GM19455 (cell line): ENCODE data around the gene EIF4A2.
"Not testable (repeated sequence)": the region's sequence is repeated elsewhere in the genome, so short reads cannot be mapped to it uniquely, and the experiment has no call there.

Experiments used
- ATAC-seq: cut with Tn5 transposase; IDR thresholded peaks from one replicate; pipeline ENCODE4 v1.9.1; 2021; ENCODE audit not compliant: unreplicated experiment

EIF4A2 gene

DNA sequence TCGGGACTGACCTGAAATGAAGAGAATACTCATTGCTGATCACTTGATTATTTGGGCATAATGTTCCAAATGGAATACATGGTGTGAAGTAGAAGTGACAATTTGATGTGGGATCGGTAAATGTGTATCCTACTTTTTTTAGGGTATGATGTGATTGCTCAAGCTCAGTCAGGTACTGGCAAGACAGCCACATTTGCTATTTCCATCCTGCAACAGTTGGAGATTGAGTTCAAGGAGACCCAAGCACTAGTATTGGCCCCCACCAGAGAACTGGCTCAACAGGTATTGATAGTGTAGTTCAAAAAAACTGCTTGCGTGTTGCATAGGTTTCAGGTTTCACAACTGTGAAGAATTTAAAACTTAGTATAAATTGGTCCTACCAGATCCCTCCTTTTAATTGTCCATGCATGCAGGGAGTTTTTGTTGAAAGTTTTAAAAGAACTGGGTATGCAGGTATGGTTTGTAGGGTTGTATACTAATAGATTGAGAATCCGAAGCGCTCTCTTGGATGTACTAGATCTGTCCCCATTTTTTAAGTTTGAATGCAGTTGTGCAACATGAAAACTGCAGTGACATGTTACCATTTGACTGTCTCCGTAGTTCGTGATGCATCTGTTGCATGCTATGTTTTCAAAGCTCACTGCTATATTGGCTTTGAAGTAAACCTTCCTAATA, 1.6 kb downstream of the EIF4A2 start:
- ATAC-seq, result no peak

GRCh38 chr3:186785495-186786018, 2.2 kb downstream of the EIF4A2 start:
- no peak for ATAC-seq

DNA sequence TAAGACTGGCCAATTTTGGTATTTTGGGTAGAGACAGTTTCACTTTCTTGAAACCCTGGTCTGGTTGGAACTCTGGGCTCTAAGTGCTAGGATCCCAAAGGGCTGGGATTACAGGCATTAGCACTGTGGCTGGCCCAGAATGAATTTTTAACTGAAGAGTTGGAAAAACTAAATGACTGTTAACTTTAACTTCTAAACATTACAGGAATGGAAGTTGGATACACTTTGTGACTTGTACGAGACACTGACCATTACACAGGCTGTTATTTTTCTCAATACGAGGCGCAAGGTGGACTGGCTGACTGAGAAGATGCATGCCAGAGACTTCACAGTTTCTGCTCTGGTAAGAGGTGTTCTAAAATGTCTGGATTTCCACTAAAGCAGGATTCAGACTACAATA, 3.5 kb downstream of the EIF4A2 start:
- no peak for ATAC-seq

DNA sequence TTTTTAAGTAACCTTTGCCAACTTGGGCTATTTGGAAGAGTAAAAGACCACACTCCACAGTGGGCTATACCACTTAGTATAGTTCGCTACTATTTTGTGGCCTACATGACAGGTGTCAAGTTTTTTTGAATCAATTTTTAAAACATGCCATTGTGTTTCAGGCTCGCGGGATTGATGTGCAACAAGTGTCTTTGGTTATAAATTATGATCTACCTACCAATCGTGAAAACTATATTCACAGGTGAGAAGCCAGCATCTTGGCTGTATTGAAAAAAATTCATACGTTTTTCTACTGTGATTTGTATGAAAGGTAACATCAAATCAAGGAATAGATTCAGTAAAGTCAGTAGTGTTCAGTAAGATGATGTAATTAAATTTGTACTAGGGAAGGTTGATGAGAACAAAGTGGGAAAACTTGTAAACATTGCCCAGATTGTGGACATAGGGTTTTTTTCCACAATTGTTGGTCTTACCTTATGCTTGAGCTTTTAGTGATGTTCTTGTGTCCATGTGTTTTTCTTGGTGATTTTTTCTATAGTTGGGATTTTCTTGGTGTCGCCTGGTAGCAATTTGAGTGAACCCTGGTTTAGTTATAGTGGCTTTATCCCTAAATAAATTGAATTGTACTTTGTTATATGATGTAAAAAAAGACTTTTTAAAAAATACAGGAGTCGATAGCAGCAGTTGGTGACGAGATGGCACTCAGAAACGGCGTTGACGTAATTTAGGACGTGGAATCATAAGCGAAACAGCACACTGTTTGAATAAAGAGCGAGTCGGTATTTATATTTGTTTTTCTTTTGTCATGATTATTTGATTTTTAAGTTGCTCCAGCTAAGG, 4.5 kb downstream of the EIF4A2 start:
- no peak for ATAC-seq

DNA sequence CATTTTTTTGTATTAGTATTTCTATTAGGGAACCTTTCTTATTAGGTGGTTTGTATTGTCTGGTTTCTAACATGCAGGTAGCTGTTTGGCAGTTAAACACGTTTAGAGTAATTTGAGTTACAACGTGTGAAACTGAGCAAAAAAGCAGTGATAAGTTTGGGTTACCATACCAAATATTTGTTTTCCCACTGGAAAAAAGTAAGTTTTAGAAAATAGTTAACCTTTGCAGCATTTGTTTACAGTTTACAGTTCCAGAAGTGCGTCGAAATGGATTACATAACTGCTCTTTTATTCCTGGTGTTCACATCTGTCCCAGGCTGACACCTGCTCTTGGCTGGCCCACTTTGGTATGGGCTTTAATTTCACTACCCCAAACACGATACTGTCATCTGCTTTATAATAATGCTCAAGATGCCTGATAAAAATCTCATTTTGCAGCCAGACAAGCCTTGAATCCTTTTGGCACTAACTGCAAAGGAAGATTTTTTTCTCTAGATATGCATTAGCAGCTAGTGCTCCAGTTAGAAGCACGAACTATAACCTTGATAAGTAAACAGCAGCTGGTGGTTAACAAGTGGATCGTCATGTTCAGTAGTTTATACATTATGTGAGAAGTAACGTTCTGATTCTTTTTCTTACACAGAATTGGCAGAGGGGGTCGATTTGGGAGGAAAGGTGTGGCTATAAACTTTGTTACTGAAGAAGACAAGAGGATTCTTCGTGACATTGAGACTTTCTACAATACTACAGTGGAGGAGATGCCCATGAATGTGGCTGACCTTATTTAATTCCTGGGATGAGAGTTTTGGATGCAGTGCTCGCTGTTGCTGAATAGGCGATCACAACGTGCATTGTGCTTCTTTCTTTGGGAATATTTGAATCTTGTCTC, 5.3 kb downstream of the EIF4A2 start:
- ATAC-seq, result no peak

DNA sequence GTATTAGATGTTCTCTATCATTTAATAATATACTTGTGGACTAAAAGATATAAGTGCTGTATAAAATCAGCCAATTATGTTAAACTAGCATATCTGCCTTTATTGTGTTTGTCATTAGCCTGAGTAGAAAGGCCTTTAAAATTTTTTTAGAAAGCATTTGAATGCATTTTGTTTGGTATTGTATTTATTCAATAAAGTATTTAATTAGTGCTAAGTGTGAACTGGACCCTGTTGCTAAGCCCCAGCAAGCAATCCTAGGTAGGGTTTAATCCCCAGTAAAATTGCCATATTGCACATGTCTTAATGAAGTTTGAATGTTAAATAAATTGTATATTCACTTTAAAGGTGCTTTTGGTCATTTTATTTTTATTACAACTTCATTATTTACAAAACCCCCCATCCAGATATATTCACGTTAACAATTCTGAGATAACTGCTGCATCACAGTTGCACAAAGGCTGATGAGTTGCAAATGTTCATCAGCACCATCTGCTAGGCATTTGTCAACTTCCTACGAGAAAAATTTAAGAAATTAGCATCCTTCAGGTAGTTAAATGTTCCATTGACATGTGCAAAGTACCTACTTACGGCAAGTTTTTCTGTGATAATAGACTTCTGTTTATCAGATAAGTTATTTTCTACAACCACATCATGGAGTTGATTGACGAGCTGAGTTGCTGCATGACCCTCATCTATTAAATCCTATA, 6.3 kb downstream of the EIF4A2 start:
- ATAC-seq, result no peak

DNA sequence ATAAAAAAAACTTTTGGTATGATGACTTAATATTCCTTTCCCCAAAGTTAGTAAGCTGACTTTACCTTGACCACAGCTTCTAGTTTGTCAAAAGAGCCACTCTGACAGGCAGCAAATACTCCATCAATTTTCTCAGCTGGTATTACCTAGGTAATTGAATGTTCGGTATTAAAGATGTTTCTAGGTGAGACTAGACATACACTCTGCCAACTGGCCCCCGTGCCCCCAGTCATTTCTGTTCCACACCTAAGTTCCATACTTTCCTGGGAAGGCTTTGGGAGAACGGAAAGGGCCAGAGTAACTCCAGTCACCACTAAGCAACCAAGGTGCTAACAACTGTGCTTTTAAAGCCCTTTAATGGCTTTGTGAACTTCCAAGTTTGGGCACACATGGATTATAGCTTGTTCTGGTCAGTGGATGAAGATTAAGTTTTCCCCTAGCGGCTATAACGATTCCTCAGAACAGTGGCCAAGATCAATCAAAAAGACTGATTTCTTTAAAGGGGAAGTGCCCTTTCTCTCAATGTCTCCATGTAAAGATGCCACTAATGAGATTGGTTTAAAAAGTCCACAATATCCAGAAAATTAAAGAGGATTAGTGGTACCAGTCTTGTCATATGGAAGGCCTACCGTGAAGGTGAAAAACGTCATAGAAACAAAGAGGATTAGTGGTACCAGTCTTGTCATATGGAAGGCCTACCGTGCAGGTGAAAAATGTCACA, 7.0 kb downstream of the EIF4A2 start:
- ATAC-seq, result no peak

- no peak for ATAC-seq
Measured at GRCh38 chr3:186798239-186798874, 15.0 kb downstream of the EIF4A2 start.

- no peak for ATAC-seq
Measured at GRCh38 chr3:186800285-186800684, 16.9 kb downstream of the EIF4A2 start.

GRCh38 chr3:186802701-186803100, 19.3 kb downstream of the EIF4A2 start:
- ATAC-seq, result no peak

GRCh38 chr3:186803447-186803846, 20.1 kb downstream of the EIF4A2 start:
- ATAC-seq, result not testable (repeated sequence)

DNA sequence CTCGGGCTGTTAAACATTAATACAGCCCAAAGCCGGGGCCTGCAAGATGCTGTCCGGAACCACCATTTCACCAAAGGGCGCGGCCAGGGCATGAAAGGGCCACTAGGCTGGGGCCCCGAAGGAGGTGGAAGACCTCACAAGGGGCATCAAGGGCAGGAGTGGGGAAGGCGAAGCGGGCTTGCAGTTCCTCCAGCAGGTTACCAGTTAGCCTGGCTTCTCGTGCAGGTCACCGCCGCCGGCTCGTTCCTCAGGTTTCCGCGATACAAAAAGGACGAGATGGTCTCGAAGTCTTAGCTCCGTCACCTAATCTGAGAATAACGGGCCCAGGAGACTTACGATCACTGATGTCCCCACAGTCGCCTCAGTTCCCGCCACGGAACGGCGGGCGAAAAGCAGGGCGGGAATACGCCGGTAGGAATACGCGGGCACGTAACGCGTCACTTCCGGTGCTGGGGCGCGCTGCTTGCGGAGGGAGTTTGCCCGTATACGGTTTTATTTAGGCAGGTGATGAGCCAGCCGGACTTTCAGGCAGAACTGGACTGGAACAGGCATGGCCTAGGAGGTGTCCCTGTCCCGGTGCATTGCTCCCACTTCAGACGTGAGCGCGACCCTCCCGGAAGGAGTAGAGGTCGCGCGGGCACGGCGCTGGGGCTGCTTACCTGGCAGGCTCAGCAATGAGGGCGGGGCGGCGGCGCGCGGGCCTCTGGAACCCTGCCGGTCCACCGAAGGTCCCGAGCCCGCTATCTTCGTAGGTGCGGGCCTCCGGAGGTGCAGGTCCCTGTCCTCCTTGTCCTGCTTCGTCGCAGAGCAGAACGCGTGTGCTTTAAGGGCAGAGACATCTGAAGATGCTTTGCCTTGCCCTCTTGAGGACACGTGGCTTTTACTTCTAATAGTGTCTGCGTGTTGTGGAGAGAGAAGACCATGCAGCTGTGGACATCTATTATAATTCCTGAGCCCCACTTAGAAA, 23.0 kb downstream of the EIF4A2 start, which contains the start of gene RFC4:
Gene RFC4 (minus strand): TSS at position 394 of the 967 bp plus-strand sequence. CDS start 1,769 bp downstream, outside the sequence.
- peak; percentile 94 for ATAC-seq

- ATAC-seq, result no peak
Measured at GRCh38 chr3:186807231-186807630, 23.9 kb downstream of the EIF4A2 start.

- ATAC-seq, result no peak
Measured at GRCh38 chr3:186810336-186810996, 27.1 kb downstream of the EIF4A2 start.

- not testable (repeated sequence) for ATAC-seq
Measured at GRCh38 chr3:186811313-186811712, 27.9 kb downstream of the EIF4A2 start.

GRCh38 chr3:186814100-186814499, 30.7 kb downstream of the EIF4A2 start:
- no peak for ATAC-seq

DNA sequence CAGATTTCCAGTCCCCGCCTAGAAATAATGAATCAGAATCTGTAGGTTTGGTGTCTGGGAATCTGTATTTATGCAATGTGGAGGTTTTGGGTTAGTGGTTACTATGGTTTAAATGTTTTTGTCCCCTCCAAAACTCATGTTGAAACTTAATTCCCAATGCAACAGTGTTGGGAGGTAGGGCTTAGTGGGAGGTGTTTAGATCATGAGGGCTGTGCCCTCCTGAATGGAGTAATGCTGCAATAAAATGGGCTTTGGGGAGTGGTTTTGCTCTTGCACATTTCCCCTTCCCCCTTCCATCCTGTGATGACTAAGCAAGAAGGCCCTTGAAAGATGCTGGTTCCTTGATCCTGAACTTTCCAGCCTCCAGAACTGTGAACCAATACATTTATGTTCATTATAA, 32.1 kb downstream of the EIF4A2 start:
- no peak for ATAC-seq

GRCh38 chr3:186818516-186818915, 35.1 kb downstream of the EIF4A2 start:
- no peak for ATAC-seq
